Measurements from ENCODE around the gene TDRD3.
"Not testable (repeated sequence)": the region's sequence is repeated elsewhere in the genome, so short reads cannot be mapped to it uniquely, and the experiment has no call there.

Gene TDRD3

GRCh38 chr13:60396783-60397703 lies at the start of gene TDRD3:
TSS of gene TDRD3 (plus strand) at chr13:60397220. CDS start at chr13:60397365, 145 bp downstream.
- DNase-seq, result peak; percentile 82

- no peak for DNase-seq
Measured at GRCh38 chr13:60347690-60348089, 49.3 kb upstream of the TDRD3 start.

- no peak for DNase-seq
Measured at GRCh38 chr13:60348097-60348496, 48.9 kb upstream of the TDRD3 start.

- no peak for DNase-seq
Measured at GRCh38 chr13:60351326-60351725, 45.7 kb upstream of the TDRD3 start.

- DNase-seq, result no peak
Measured at GRCh38 chr13:60351855-60352615, 45.0 kb upstream of the TDRD3 start.

- no peak for DNase-seq
Measured at GRCh38 chr13:60352644-60353043, 44.4 kb upstream of the TDRD3 start.

GRCh38 chr13:60355056-60355455 lies 42.0 kb upstream of the TDRD3 start:
- no peak for DNase-seq

- no peak for DNase-seq
Measured at GRCh38 chr13:60356970-60357369, 40.0 kb upstream of the TDRD3 start.

- no peak for DNase-seq
Measured at GRCh38 chr13:60358453-60358852, 38.6 kb upstream of the TDRD3 start.

- no peak for DNase-seq
Measured at GRCh38 chr13:60363288-60363687, 33.7 kb upstream of the TDRD3 start.

- no peak for DNase-seq
Measured at GRCh38 chr13:60369242-60369641, 27.8 kb upstream of the TDRD3 start.

GRCh38 chr13:60370343-60370742 lies 26.7 kb upstream of the TDRD3 start:
- DNase-seq, result no peak

- DNase-seq, result no peak
Measured at GRCh38 chr13:60372141-60372540, 24.9 kb upstream of the TDRD3 start.

- DNase-seq, result not testable (repeated sequence)
Measured at GRCh38 chr13:60379282-60379681, 17.7 kb upstream of the TDRD3 start.

- DNase-seq, result no peak
Measured at GRCh38 chr13:60379837-60380565, 17.0 kb upstream of the TDRD3 start.

GRCh38 chr13:60384911-60385310 lies 12.1 kb upstream of the TDRD3 start:
- no peak for DNase-seq

GRCh38 chr13:60386250-60386649 lies 10.8 kb upstream of the TDRD3 start:
- no peak for DNase-seq

GRCh38 chr13:60392131-60392530 lies 4.9 kb upstream of the TDRD3 start:
- DNase-seq, result no peak

- peak; percentile 89 for DNase-seq
Measured at GRCh38 chr13:60395971-60396782, 843 bp upstream of the TDRD3 start.

GRCh38 chr13:60397704-60398378 lies 821 bp downstream of the TDRD3 start:
- peak; percentile 40 for DNase-seq

- no peak for DNase-seq
Measured at GRCh38 chr13:60398379-60398891, 1.4 kb downstream of the TDRD3 start.
